Thyroid gland (tissue), 4 donors: ENCODE measurements around the gene CRABP2.

Experiments
- POLR2A ChIP-seq, 2 donors: fragments of 450-650 bp; IDR thresholded peaks; one replicate each; pipeline ENCODE4 v1.6.1; 2017; ENCODE audit warnings: antibody characterized with exemption in 2 of 2, mild to moderate bottlenecking in 2 of 2, moderate library complexity in 1 of 2
- TF ChIP-seq, protein P1 (sequence below), 6 experiments: fragments of 200-600 bp in 3 of 6; fragments of 450-650 bp in 3 of 6; sonication (generic) in 3 of 6; IDR thresholded peaks; one replicate each; pipeline ENCODE4 v1.5.1; 2016 to 2019; ENCODE audit warnings: antibody characterized with exemption in 6 of 6, mild to moderate bottlenecking in 2 of 6, inconsistent platforms in 1 of 6, moderate library complexity in 1 of 6

DNA sequence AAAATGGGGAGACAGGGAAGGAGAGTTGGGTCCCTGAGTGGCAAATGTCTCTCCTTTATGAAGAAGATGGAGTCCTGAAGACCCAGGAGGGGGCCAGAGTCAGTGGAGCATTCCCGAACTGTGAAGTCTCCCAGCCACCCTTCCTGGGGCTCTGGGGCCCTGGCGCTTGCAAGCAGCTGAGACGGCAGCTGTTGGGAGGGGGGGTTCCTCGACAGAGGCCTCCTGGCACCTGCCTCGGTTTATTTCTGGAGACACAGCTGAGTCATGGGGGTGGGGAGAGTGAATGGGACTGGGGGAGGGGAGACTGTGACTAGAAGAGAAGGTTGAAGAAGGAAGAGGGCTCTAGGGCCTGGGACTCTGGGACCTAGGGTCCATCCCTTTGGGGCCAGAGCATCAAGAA, 42.2 kb downstream of the CRABP2 start:
- TF ChIP-seq, protein P1, sequence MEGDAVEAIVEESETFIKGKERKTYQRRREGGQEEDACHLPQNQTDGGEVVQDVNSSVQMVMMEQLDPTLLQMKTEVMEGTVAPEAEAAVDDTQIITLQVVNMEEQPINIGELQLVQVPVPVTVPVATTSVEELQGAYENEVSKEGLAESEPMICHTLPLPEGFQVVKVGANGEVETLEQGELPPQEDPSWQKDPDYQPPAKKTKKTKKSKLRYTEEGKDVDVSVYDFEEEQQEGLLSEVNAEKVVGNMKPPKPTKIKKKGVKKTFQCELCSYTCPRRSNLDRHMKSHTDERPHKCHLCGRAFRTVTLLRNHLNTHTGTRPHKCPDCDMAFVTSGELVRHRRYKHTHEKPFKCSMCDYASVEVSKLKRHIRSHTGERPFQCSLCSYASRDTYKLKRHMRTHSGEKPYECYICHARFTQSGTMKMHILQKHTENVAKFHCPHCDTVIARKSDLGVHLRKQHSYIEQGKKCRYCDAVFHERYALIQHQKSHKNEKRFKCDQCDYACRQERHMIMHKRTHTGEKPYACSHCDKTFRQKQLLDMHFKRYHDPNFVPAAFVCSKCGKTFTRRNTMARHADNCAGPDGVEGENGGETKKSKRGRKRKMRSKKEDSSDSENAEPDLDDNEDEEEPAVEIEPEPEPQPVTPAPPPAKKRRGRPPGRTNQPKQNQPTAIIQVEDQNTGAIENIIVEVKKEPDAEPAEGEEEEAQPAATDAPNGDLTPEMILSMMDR (IDR thresholded peaks at IDR 0.05): no peak
- no peak for TF ChIP-seq POLR2A (IDR thresholded peaks at IDR 0.05)
